A673 (cell line): Measurements from ENCODE around the gene GNG4. TPM values are rescaled to one million over a fixed set of nuclear protein-coding genes. Genes with fewer than 3 reads are reported as not detected.

Experiments
- BruUV-seq: library from RNA; stranded (reverse); fragments of 400-500 nt; replicated peaks from 2 replicates; lab custom pipeline; 2021; lab: Mats Ljungman, UMichigan
- CTCF ChIA-PET: fragments of 300-600 bp; sonication (Branson Sonifier 250); formaldehyde crosslinking; loops from one replicate; lab custom pipeline; 2022; ENCODE audit warnings: antibody characterized with exemption; lab: Charles Lee
- POLR2A ChIA-PET: fragments of 300-600 bp; sonication (Branson Sonifier 250); formaldehyde crosslinking; loops from one replicate; lab custom pipeline; 2022; ENCODE audit warnings: antibody characterized with exemption; ENCODE audit not compliant: low non-redundant PET; lab: Charles Lee
- DNase-seq: peaks from one replicate; pipeline ENCODE4 v3.0.0-alpha.2; 2015; ENCODE audit warnings: low spot score
- H3K27ac ChIP-seq: fragments of 200-600 bp; sonication (generic); 2 replicates; pipeline ENCODE4 v1.5.1; 2016; ENCODE audit warnings: mixed run types, low read depth, mild to moderate bottlenecking, mixed read lengths, antibody characterized with exemption, low read length; ENCODE audit not compliant: poor library complexity, severe bottlenecking
- H3K27me3 ChIP-seq: fragments of 200-600 bp; sonication (generic); replicated peaks from 2 replicates; pipeline ENCODE4 v1.6.1; 2017; ENCODE audit warnings: mixed run types, low read depth, mild to moderate bottlenecking, mixed read lengths, antibody characterized with exemption, low read length; ENCODE audit not compliant: insufficient read depth, poor library complexity
- H3K36me3 ChIP-seq: fragments of 200-600 bp; sonication (generic); 2 replicates; pipeline ENCODE4 v1.6.1; 2016; ENCODE audit warnings: mixed run types, mild to moderate bottlenecking, mixed read lengths, antibody characterized with exemption, low read length; ENCODE audit not compliant: insufficient read depth, poor library complexity, severe bottlenecking
- H3K4me1 ChIP-seq: fragments of 200-600 bp; sonication (generic); 2 replicates; pipeline ENCODE4 v1.6.1; 2017; ENCODE audit warnings: mixed run types, mild to moderate bottlenecking, mixed read lengths, antibody characterized with exemption, low read length; ENCODE audit not compliant: insufficient read depth, poor library complexity, severe bottlenecking
- H3K4me3 ChIP-seq: fragments of 200-600 bp; sonication (generic); 2 replicates; pipeline ENCODE4 v1.5.1; 2016; ENCODE audit warnings: low read depth, mixed run types, mild to moderate bottlenecking, mixed read lengths, low read length; ENCODE audit not compliant: poor library complexity, severe bottlenecking
- H3K9me3 ChIP-seq: fragments of 200-600 bp; sonication (generic); 2 replicates; pipeline ENCODE4 v1.6.1; 2016; ENCODE audit warnings: mixed run types, low read depth, mild to moderate bottlenecking, mixed read lengths, antibody characterized with exemption, low read length; ENCODE audit not compliant: poor library complexity, severe bottlenecking
- CTCF ChIP-seq: fragments of 300-800, 200-600 bp; sonication (generic); conservative IDR thresholded peaks from 2 replicates; pipeline ENCODE4 v1.5.1; 2017; ENCODE audit warnings: low read depth, mild to moderate bottlenecking, antibody characterized with exemption, low read length, moderate library complexity, mixed read lengths
- EZH2 ChIP-seq: fragments of 200-600 bp; sonication (generic); IDR thresholded peaks from 2 replicates; pipeline ENCODE4 v1.6.1; 2017; ENCODE audit warnings: borderline replicate concordance, low read depth, mild to moderate bottlenecking, mixed read lengths, antibody characterized with exemption, low read length; ENCODE audit not compliant: poor library complexity, severe bottlenecking
- intact Hi-C: fragments of 100-400 bp; cut with micrococcal nuclease; formaldehyde crosslinking; loops from one replicate; pipeline ENCODE4 v1.10.0; 2022; ENCODE audit not compliant: unreplicated experiment
- total RNA-seq: library from RNA; stranded (reverse); gene quantifications from 2 replicates; pipeline ENCODE4 v1.2.3, GENCODE V29; 2021

Gene GNG4
- total RNA-seq, 1 experiment from 2014 or later, result 11.0 TPM

GRCh38 chr1:235644693-235645305 lies 4.8 kb downstream of the GNG4 start:
- Histone ChIP-seq H3K4me1 (no peaks in the 10 kb centered on the region), H3K27ac (no peak overlapping the region), H3K9me3 (no peaks in the 10 kb centered on the region), H3K4me3 (no peak overlapping the region), H3K36me3 (no peaks in the 10 kb centered on the region), H3K27me3 (no peaks in the 10 kb centered on the region)
- DNase-seq, result no peak
- no peak for TF ChIP-seq EZH2
- TF ChIP-seq CTCF, result no peak
- no TSS peak for BruUV-seq
- ChIA-PET CTCF (no interaction called here), POLR2A (no interaction called here)
- intact Hi-C loops, result no loop called here

- H3K4me1 ChIP-seq, result no peaks in the 10 kb centered on the region
- CTCF ChIA-PET, result no interaction called here
- no peaks in the 10 kb centered on the region for H3K36me3 ChIP-seq
- TF ChIP-seq EZH2 (no peak), CTCF (no peak)
- POLR2A ChIA-PET, result no interaction called here
- no peak for DNase-seq
- no peak overlapping the region for H3K27ac ChIP-seq
- no peaks in the 10 kb centered on the region for H3K27me3 ChIP-seq
- no peak overlapping the region for H3K4me3 ChIP-seq
- intact Hi-C loops, result no loop called here
- no TSS peak for BruUV-seq
- no peaks in the 10 kb centered on the region for H3K9me3 ChIP-seq
Measured at GRCh38 chr1:235643837-235644692, 5.5 kb downstream of the GNG4 start.

DNA sequence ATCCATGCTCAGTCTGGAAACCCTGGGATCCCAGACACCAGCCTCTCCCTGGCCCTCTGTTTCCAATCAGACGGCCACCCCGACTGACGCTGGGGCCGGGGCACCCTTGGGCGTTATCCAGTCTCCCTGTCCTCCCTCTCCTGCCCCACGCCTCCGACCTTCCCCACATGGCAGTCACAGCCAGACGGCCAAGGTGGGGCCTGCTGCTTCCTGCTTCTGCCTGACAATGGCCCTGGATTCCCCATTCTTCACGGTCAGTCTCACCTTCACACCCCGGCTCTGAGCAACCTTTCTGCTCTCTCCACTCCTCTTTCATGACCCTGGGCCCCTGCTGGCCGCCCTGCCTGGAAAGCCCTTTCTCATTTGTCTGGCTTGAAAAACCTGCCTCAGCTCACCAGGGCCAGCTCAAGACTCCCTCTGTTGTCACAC lies 6.6 kb downstream of the GNG4 start:
- Histone ChIP-seq H3K9me3 (no peaks in the 10 kb centered on the region), H3K27me3 (no peaks in the 10 kb centered on the region), H3K4me3 (no peak overlapping the region), H3K27ac (no peak overlapping the region), H3K36me3 (no peaks in the 10 kb centered on the region), H3K4me1 (no peaks in the 10 kb centered on the region)
- CTCF ChIA-PET, result no interaction called here
- no TSS peak for BruUV-seq
- no peak for DNase-seq
- POLR2A ChIA-PET, result no interaction called here
- no peak for TF ChIP-seq EZH2
- TF ChIP-seq CTCF, result no peak
- intact Hi-C loops, result no loop called here
